HCEC 1CT (cell line): ENCODE measurements around the gene DDX24.

Experiments used
- DNase-seq: peaks from one replicate; pipeline ENCODE4 v3.0.0-alpha.2; 2017

DDX24 gene

GRCh38 chr14:94114589-94115057, 33.6 kb upstream of the DDX24 start:
- no peak for DNase-seq

- DNase-seq = no peak
Observed at GRCh38 chr14:94113908-94114588, 33.0 kb upstream of the DDX24 start.

GRCh38 chr14:94113490-94113889, 32.5 kb upstream of the DDX24 start:
- DNase-seq = no peak

GRCh38 chr14:94113073-94113472, 32.1 kb upstream of the DDX24 start:
- no peak for DNase-seq

- no peak for DNase-seq
Observed at GRCh38 chr14:94112513-94113063, 31.6 kb upstream of the DDX24 start.

- DNase-seq = no peak
Observed at GRCh38 chr14:94111276-94112095, 30.5 kb upstream of the DDX24 start.

GRCh38 chr14:94110552-94111181, 29.7 kb upstream of the DDX24 start, which contains the start of gene IFI27:
TSS of gene IFI27 (plus strand) at chr14:94110736.
- DNase-seq = no peak

GRCh38 chr14:94109915-94110250, 28.9 kb upstream of the DDX24 start:
- DNase-seq = no peak

- DNase-seq = no peak
Observed at GRCh38 chr14:94104731-94105130, 23.7 kb upstream of the DDX24 start.

GRCh38 chr14:94103554-94104150, 22.6 kb upstream of the DDX24 start:
- no peak for DNase-seq

- DNase-seq = no peak
Observed at GRCh38 chr14:94102768-94103482, 21.9 kb upstream of the DDX24 start.

GRCh38 chr14:94101748-94102147, 20.7 kb upstream of the DDX24 start:
- DNase-seq = no peak

- peak; percentile 73 for DNase-seq
Observed at GRCh38 chr14:94100847-94101246, 19.8 kb upstream of the DDX24 start.

GRCh38 chr14:94099006-94099405, 18.0 kb upstream of the DDX24 start:
- no peak for DNase-seq

GRCh38 chr14:94098326-94098992, 17.5 kb upstream of the DDX24 start:
- no peak for DNase-seq

- DNase-seq = no peak
Observed at GRCh38 chr14:94097091-94097490, 16.1 kb upstream of the DDX24 start.

- no peak for DNase-seq
Observed at GRCh38 chr14:94093418-94093817, 12.4 kb upstream of the DDX24 start.

GRCh38 chr14:94089479-94089878, 8.5 kb upstream of the DDX24 start:
- DNase-seq = peak; percentile 57

- peak; percentile 71 for DNase-seq
Observed at GRCh38 chr14:94088516-94088915, 7.5 kb upstream of the DDX24 start.

- DNase-seq = no peak
Observed at GRCh38 chr14:94087891-94088290, 6.9 kb upstream of the DDX24 start.

GRCh38 chr14:94081386-94081820, 401 bp upstream of the DDX24 start:
- DNase-seq = peak; percentile 5
